OCI-LY1 (cell line): ENCODE results near the gene TPRKB.
"Not testable (repeated sequence)": the region's sequence is repeated elsewhere in the genome, so short reads cannot be mapped to it uniquely, and the experiment has no call there.

Experiments
- CTCF ChIP-seq: fragments of 200-600 bp; sonication (generic), shearing (Covaris generic); IDR thresholded peaks from 2 replicates; pipeline ENCODE4 v1.5.1; 2017; ENCODE audit warnings: mild to moderate bottlenecking, antibody characterized with exemption, low read length, moderate library complexity, mixed read lengths
- EZH2 ChIP-seq: fragments of 200-600 bp; sonication (generic), shearing (Covaris generic); IDR thresholded peaks from 2 replicates; pipeline ENCODE4 v1.8.0; 2017; ENCODE audit warnings: borderline replicate concordance, mixed run types, mild to moderate bottlenecking, antibody characterized with exemption, low read length, moderate library complexity, mixed read lengths

GRCh38 chr2:73783402-73783801 is 46.3 kb upstream of the TPRKB start:
- TF ChIP-seq CTCF, EZH2: not testable (repeated sequence)
